ENCODE results near the gene RNU5D-1.

DNA sequence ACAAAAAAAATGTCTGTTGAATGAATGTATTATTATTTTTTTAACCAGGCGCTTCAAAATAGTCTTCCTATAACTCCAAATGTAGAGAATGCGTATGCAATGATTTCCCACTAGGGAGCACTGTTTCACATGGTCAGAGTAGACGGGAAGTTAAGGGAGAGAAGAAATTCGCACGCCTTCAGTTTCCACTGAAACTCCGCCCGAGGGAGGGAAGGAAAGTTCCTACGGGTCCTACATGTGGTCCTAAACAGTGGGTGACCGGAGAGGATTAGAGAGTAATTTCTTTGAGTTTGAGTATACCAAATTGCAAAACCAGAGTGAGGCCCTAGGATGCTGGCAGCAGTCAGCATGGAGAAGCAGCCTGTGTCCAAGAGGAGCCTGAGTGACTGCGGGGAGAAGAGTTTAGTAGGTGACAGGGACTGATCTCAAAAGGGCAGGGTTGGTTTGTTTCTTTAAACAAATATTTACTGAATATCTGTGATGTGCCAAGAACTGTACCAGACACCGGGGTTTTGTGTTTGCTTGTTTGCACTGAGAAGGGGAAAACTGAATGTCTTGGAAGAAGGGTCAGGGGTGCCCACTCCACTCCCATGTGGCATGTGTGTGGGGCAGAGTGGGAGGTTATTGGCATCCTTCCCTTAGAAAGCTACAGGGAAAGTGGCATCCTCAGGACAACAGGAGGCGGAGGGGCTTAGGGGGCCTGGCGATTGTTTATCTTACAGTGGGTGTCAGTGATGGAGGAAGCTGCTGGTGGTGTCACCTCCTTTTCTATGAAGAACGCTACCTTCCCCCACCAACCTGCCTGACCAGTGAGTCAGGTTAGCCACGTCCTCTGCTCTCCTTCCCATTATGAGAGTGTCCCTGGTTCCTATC, 22.8 kb downstream of the RNU5D-1 start:
- TF ChIP-seq, protein P1, sequence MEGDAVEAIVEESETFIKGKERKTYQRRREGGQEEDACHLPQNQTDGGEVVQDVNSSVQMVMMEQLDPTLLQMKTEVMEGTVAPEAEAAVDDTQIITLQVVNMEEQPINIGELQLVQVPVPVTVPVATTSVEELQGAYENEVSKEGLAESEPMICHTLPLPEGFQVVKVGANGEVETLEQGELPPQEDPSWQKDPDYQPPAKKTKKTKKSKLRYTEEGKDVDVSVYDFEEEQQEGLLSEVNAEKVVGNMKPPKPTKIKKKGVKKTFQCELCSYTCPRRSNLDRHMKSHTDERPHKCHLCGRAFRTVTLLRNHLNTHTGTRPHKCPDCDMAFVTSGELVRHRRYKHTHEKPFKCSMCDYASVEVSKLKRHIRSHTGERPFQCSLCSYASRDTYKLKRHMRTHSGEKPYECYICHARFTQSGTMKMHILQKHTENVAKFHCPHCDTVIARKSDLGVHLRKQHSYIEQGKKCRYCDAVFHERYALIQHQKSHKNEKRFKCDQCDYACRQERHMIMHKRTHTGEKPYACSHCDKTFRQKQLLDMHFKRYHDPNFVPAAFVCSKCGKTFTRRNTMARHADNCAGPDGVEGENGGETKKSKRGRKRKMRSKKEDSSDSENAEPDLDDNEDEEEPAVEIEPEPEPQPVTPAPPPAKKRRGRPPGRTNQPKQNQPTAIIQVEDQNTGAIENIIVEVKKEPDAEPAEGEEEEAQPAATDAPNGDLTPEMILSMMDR (IDR thresholded peaks at IDR 0.05): no peak
- TF ChIP-seq POLR2A (IDR thresholded peaks at IDR 0.05): no peak

Data from lower leg skin (tissue), 3 donors.